GM21528 (cell line): ENCODE data around the gene BLNK.

Experiments
- ATAC-seq: cut with Tn5 transposase; IDR thresholded peaks from one replicate; pipeline ENCODE4 v1.9.1; 2021; ENCODE audit warnings: mild to moderate bottlenecking, moderate library complexity; ENCODE audit not compliant: unreplicated experiment, low FRiP score

The BLNK gene

GRCh38 chr10:96165726-96166125 is 105.6 kb downstream of the BLNK start:
- no peak for ATAC-seq

GRCh38 chr10:96153070-96153469 is 118.3 kb downstream of the BLNK start:
- no peak for ATAC-seq

- ATAC-seq, result no peak
These were observed 118.9 kb downstream of the BLNK start for GRCh38 chr10:96152437-96152836.
